Stimulated activated CD4-positive, alpha-beta T cell treated with anti-CD3 and anti-CD28 coated beads, TNF-alpha, amount 100 ng/mL, for 4 hours (primary cell): ENCODE data around the gene LIPA.
"Not testable (repeated sequence)": the region's sequence is repeated elsewhere in the genome, so short reads cannot be mapped to it uniquely, and the experiment has no call there.

Experiments
- DNase-seq, 3 experiments: peaks; one replicate each; pipeline ENCODE4 v3.0.0-alpha.2; 2020; ENCODE audit warnings: low read depth in 3 of 3

LIPA gene

GRCh38 chr10:89207801-89208551 lies 43.6 kb downstream of the LIPA start:
- DNase-seq: peak in 1 of 3 experiments; percentile 9

DNA sequence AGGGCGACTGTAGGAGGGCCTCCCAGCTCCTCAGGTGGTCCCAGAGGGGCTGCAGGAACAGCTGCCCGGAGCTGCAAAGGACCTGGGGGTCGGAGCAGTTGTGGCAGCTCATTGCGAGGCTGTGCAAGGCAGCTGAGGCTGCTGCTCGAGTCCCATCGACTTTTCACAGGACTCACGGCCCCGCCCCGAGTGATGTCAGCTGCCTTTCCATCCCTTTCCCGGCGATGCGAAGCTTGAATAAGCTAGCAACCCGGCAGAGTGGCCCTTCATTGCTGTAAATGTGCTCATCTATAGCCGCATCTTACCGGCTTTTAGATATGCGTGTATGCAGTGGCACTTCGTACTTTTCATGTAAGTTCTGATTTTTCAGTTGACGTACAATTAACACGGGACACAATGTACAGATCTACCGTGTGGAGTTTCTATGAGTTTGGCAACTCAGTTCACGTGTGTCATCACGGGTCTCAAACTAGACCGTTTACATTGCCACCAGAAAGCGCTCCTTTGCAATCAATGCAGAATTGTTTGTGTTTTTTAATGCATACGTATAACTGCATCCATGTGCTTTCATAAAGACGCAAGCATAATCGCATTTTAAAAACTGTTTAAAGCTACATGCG lies 44.3 kb downstream of the LIPA start, which contains the start of gene CH25H:
CH25H (minus strand) TSS at position 137 of the 620 bp plus-strand sequence; CDS start at position 112, 25 bp downstream.
- peak in 2 of 3 experiments; percentile 32 to 35 for DNase-seq

GRCh38 chr10:89206402-89207180 lies 45.0 kb downstream of the LIPA start:
- peak in 1 of 3 experiments; percentile 18 for DNase-seq

DNA sequence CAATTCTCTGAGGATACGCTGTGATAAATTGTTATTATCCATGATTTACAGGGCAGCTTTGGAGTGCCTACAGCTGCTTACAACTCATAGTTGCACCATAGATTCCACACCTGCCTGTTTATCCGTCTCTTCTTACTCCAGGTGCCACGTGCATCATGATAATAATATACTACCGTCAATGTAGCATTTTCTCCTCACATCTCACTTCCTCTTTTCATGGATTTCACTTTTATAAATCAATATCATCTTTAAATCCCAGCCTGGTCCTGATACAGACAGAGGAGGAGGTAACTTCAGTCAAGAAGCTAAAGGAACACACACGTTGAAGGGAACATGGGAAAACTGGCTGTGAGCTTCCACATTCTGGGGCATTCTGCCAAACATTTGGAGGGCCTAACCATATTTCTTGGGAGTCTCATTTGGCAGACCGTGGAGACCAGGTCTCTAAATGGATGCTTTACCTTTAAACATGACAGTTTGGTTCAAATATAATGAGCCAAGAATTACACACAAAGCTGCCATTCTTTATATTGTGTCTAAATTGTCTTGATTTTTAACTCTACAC lies 46.9 kb downstream of the LIPA start:
- DNase-seq: no peak

DNA sequence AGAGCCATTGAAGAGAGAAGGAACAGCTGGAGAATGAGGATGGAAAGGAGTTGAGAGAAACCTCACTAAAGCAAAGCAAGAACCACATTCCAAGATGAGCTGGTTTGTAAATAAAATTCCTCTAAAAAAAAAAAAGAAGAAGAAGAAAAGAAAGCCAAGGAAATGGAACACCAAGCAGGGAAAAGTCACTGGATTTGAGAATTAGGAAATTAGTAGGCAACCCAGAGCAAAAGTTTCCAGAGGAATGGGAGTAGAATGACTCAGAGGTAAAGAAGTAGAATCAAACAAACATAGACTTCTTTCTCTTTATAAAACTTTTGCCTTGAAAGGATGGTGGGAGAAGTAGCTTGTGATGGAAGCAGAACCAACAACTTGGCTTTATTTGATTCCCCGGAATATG lies 48.3 kb downstream of the LIPA start:
- no peak for DNase-seq

GRCh38 chr10:89202033-89202425 lies 49.5 kb downstream of the LIPA start:
- DNase-seq: no peak

- no peak for DNase-seq
Observed at GRCh38 chr10:89201345-89202032, 50.1 kb downstream of the LIPA start.

DNA sequence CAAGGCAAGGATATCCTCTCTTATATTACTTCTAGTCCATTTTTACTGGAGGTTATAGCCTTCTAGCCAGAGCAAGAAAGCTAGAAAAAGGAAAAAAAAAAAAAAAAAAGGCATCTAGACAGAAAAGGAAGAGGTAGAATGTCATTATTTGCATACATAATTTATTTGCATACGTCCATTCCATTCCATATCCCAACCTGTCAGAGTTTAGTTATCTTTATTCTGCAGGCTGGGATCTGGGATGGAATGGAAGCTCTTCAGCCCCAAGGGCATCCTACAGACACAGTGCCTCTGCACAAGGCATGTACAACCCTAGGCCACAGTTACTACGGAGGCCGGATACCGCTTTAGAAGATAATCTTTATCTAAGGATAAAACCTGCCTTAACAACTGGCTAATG lies 54.1 kb downstream of the LIPA start:
- no peak for DNase-seq

- not testable (repeated sequence) for DNase-seq
Observed at GRCh38 chr10:89191301-89191700, 60.3 kb downstream of the LIPA start.

- DNase-seq: no peak
Observed at GRCh38 chr10:89189211-89189734, 62.3 kb downstream of the LIPA start.

DNA sequence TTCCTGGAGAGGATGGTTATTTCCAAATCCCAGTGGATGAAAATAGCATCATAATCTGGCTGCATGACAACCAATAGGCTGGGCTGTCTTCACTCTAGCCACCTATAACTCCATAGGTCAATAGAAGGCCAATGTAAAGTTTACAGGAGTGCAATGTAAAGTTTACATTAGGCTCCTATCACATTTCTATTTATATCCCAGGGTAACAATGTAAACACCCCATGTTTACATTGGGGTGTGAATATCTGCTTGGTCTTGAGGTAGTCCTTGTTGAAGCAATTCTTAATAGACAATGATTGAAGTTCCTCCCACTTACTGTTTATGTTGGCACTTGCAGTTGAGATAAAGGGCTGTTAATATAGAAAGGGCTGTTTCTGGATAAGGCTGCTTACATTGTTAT lies 65.9 kb downstream of the LIPA start:
- DNase-seq: no peak

DNA sequence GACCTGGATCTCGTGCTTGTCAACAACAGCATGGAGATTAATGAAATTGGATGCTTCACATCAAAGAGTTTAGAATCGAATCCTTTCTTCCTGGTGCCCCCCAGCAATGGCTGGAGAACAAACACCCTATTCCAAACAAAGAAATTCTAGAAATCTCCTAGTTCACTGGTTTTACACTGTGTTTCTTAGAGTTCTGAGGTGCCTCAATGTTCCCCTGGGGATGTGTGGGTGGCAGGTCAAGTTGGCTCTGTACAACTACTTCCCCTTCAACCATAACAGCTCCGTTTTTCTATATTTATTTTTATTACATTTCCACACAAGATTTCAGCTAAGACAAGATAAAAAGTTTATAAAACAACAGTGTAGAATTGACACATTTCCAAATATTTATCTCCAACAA lies 66.9 kb downstream of the LIPA start:
- no peak for DNase-seq

- no peak for DNase-seq
Observed at GRCh38 chr10:89183571-89183970, 68.0 kb downstream of the LIPA start.

GRCh38 chr10:89182894-89183293 lies 68.7 kb downstream of the LIPA start:
- DNase-seq: no peak

DNA sequence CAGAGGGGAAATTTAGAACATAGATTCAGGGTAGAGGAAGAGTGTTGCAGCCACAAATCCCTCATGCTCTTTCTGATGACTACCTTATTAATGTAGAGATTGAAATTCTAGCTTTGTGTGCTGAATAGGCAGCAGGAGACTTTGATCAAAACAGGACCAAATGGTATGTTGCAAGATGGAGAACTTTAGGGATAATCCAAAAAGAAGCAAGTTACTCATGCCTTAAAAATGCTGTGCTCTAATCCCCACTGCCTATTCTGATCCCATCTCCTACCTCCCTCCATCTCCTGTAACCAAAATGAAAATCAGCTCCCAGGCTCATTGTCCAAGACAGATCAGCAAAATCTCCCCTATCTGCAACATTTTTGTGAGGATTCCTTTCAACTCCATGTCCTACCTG lies 75.8 kb downstream of the LIPA start:
- no peak for DNase-seq

DNA sequence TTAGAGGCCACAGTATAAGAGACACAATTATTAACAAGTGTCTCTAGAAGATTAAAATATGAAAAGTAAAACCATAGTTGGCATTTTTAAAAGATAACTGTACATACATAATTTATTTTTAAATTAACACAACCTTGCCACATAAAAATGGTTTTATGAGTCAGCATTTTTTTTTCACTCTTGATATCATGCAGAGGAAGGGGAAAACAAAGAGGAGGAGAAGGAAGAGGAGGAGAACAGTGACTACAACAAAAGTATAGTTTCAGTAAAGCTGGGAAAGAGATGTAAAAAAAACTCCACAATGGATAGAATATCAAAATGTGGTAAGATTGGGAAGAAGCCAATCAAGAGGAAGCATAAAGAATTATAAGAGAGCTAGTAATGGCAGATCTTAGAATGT lies 78.5 kb downstream of the LIPA start:
- no peak for DNase-seq

DNA sequence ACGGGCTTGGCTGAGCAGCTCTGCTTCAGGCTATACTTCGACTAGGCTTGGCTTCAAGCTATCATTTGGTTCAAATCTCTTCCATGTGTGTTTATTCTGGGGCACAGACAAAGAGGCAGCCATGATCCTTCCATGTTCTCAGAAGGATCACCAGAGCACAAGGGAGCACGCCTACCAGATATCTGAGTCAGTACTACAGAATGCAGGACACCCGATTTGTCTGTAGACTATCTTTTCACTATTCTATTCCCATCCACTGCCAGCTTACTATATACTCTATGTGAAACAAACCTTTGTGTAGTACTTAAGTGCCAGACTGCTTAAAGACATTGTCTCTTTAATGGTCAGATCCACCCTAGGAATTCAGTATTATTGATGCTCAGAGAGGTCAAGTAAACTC lies 79.6 kb downstream of the LIPA start:
- no peak for DNase-seq

DNA sequence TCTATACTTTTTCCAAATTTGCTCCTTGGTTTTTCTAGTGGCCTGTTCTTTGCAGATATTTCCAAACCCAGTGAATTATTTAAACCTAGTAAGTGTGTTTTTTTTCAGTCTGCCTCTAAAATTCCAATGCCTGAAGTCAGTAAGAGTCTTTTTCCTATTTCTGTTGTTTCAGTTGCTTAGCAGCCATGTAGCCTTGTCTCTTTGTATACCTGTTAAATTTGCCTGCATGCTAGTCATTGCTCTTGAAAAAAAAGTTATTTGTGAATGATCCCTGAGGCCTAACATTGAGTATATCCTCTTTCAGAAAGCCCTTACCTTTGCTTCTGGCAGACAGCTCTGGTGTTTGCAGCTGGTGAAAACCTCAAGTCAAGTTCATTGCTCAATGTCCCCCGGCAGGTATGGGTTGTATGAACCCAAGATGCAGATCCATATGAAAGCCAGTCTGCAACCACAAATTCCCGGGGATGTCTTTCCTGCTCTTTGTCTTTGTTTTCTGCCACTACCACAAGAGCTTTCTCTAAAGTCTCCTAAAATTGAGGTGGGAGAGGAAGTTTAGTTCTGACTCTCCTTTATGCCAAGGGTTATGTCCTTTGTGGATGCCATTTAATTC lies 80.2 kb downstream of the LIPA start:
- DNase-seq: no peak

GRCh38 chr10:89168354-89168900 lies 83.1 kb downstream of the LIPA start:
- DNase-seq: not testable (repeated sequence)

GRCh38 chr10:89167915-89168314 lies 83.7 kb downstream of the LIPA start:
- DNase-seq: no peak

- DNase-seq: no peak
Observed at GRCh38 chr10:89165923-89166322, 85.7 kb downstream of the LIPA start.
